ENCODE data around the gene PSMA1. TPM values are rescaled to one million over a fixed set of nuclear protein-coding genes. Genes with fewer than 3 reads are reported as not detected.

Gene PSMA1
- total RNA-seq, 1 experiment from 2014 or later, result 167 TPM

DNA sequence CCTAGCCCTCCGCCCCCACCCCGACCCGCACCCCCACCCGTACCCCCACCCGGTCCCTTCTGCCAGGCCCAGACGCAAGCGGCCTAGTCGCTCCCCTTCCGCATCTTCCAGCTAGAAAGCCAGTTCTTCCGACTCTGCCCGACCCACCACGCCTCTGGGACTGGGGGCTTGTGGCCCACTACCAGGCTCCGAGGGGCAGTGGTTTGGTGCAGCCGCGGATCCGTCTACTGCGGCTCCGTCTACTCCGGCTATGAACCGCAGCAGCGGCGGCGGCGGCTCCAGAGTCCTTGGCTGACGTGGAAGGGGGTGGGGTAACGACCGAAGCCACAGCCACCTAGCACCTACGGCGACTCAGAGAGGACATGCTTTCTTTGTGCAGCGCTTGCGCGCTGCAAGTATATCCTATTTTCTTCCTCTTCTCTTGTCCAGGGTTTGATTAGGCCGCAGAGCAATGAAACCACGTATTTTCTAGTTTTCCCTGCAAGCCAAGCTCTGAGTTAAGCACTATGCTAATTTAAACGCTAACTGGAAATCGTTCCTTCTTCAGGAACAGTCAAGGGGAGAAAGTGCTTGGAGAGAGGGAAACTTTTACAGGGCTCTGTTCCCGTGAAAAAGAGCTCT lies 20.5 kb downstream of the PSMA1 start, which contains the start of gene COPB1:
COPB1 (minus strand) TSS at position 252 of the 621 bp plus-strand sequence. CDS start 883 bp downstream, outside the sequence.
- Histone ChIP-seq H3K56ac (ENCODE audit: insufficient read length, low read depth, low read length) (no peak within 1 kb of the TSS), H3K4me2 (ENCODE audit: insufficient read depth, insufficient read length, low read length) (peak within 1 kb of the TSS; percentile 73), H3T11ph (ENCODE audit: low read length) (no peak within 1 kb of the TSS), H3K14ac (ENCODE audit: insufficient read depth, low read length) (no peak within 1 kb of the TSS), H3K79me1 (ENCODE audit: insufficient read depth, low read depth, low read length, poor library complexity, severe bottlenecking) (no peaks in the 10 kb centered on the region), H3K4ac (ENCODE audit: low read depth, low read length) (no peak within 1 kb of the TSS), H2BK120ac (ENCODE audit: low read depth, low read length, poor library complexity, severe bottlenecking) (no peak within 1 kb of the TSS), H2AFZ (ENCODE audit: low read length) (peak within 1 kb of the TSS; percentile 42), H3K4me1 (ENCODE audit: insufficient read depth, low read length) (no peaks in the 10 kb centered on the region), H2AK5ac (ENCODE audit: insufficient read length, low read length) (no peak within 1 kb of the TSS), H4K20me1 (ENCODE audit: control insufficient read depth, insufficient read depth, insufficient read length) (no peaks in the 10 kb centered on the region), H3K27ac (ENCODE audit: insufficient read length, low read depth, low read length) (no peak within 1 kb of the TSS), H2BK12ac (ENCODE audit: insufficient read length, low read depth, low read length) (no peak within 1 kb of the TSS), H3K9ac (ENCODE audit: extremely low read depth, insufficient read length, low read length) (peak within 1 kb of the TSS; percentile 82), H3K9me3 (ENCODE audit: control insufficient read depth, low read depth, low read length) (no peaks in the 10 kb centered on the region), H4K91ac (ENCODE audit: insufficient read length, low read depth, low read length) (no peak within 1 kb of the TSS), H3K23me2 (ENCODE audit: insufficient read length, low read depth, low read length, poor library complexity, severe bottlenecking) (peaks cover 6% of the 10 kb centered on the region), H4K5ac (ENCODE audit: insufficient read length, low read depth, low read length) (no peak within 1 kb of the TSS), H2BK20ac (ENCODE audit: low read depth, low read length, poor library complexity, severe bottlenecking) (no peak within 1 kb of the TSS), H3K79me2 (ENCODE audit: insufficient read depth, low read length) (no peaks in the 10 kb centered on the region), H3K18ac (ENCODE audit: insufficient read length, low read depth, low read length) (no peak within 1 kb of the TSS), H3K23ac (ENCODE audit: insufficient read length, low read depth, low read length) (no peak within 1 kb of the TSS), H2BK15ac (ENCODE audit: low read depth, low read length) (no peak within 1 kb of the TSS), H3K27me3 (ENCODE audit: insufficient read depth, low read length) (no peaks in the 10 kb centered on the region), H2BK5ac (ENCODE audit: insufficient read length, low read length) (no peak within 1 kb of the TSS), H4K8ac (replicated peaks; ENCODE audit: insufficient read length, low read depth, low read length) (no peak within 1 kb of the TSS)
- no peak for TF ChIP-seq CTCF (conservative IDR thresholded peaks at IDR 0.05)
- H3K36me3 Mint-ChIP-seq (ENCODE audit: insufficient read depth in 1 of 3, low read depth in 3 of 3), result peaks cover 10 to 38% (median 35%) of the 10 kb centered on the region in 3 experiments; a peak in 6 of 7 replicates
- H3K4me1 Mint-ChIP-seq, result peaks cover 8 to 9% of the 10 kb centered on the region in 2 experiments
- no peaks in the 10 kb centered on the region for H3K27me3 Mint-ChIP-seq (ENCODE audit: low read depth)
- no CpG with 5 or more reads among the region's 37 CpGs for WGBS (ENCODE audit: extremely low coverage, insufficient read length, low lambda C conversion rate)
- DNase-seq, result peak; percentile 92
- H3K4me3 Mint-ChIP-seq, result peak within 1 kb of the TSS; percentile 95 to 96
- no peaks in the 10 kb centered on the region for H3K9me3 Mint-ChIP-seq
- H3K27ac Mint-ChIP-seq, result peak within 1 kb of the TSS; percentile 95 to 99 (median 99)

All from H9 (cell line).